Activated naive CD8-positive, alpha-beta T cell treated with anti-CD3 and anti-CD28 coated beads, Interleukin-2, amount 10 ng/mL, durations not matched to agents 7 days and 5 days (primary cell): ENCODE results near the gene UACA. TPM values are rescaled to one million over a fixed set of nuclear protein-coding genes. Genes with fewer than 3 reads are reported as not detected.

Experiments
- ATAC-seq: fragments of 150-1000 bp; cut with Tn5 transposase; one replicate; pipeline ENCODE4 v1.10.0; 2021; ENCODE audit warnings: low read depth, moderate library complexity
- POLR2A ChIA-PET: fragments of 350-600 bp; sonication (Branson Sonifier 250); formaldehyde crosslinking; loops from one replicate; lab custom pipeline; 2021; ENCODE audit warnings: antibody characterized with exemption; lab: Charles Lee
- DNase-seq: peaks from one replicate; pipeline ENCODE4 v3.0.0; 2021
- H3K27ac Mint-ChIP-seq: one replicate; pipeline ENCODE4 v1.8.0; 2022; ENCODE audit warnings: mild to moderate bottlenecking, mixed read lengths
- H3K27me3 Mint-ChIP-seq: one replicate; pipeline ENCODE4 v1.8.0; 2022; ENCODE audit warnings: mild to moderate bottlenecking, moderate library complexity, mixed read lengths
- H3K36me3 Mint-ChIP-seq: one replicate; pipeline ENCODE4 v1.8.0; 2021; ENCODE audit warnings: mild to moderate bottlenecking, mixed read lengths
- H3K4me1 Mint-ChIP-seq: one replicate; pipeline ENCODE4 v1.8.0; 2021; ENCODE audit warnings: mixed read lengths
- H3K4me3 Mint-ChIP-seq: one replicate; pipeline ENCODE4 v1.8.0; 2022; ENCODE audit warnings: mild to moderate bottlenecking, moderate library complexity, mixed read lengths
- H3K9me3 Mint-ChIP-seq: one replicate; pipeline ENCODE4 v1.8.0; 2021; ENCODE audit warnings: mixed read lengths
- total RNA-seq, 2 experiments: library from RNA; stranded (reverse); gene quantifications; one replicate each; pipeline ENCODE4 v1.2.3, GENCODE V29; 2021

The UACA gene
- total RNA-seq, 2 experiments from 2014 or later = 2.8 TPM

- Mint-ChIP-seq H3K4me3 (no peak overlapping the region), H3K4me1 (no peaks in the 10 kb centered on the region), H3K27ac (no peak overlapping the region), H3K27me3 (peaks cover 61% of the 10 kb centered on the region), H3K36me3 (no peaks in the 10 kb centered on the region), H3K9me3 (no peaks in the 10 kb centered on the region)
- ATAC-seq = no peak
- no peak for DNase-seq
- POLR2A ChIA-PET = no interaction called here
Observed at GRCh38 chr15:70703096-70703878, 60.1 kb downstream of the UACA start.

GRCh38 chr15:70702584-70702983 lies 60.8 kb downstream of the UACA start:
- peaks cover 64% of the 10 kb centered on the region for H3K27me3 Mint-ChIP-seq
- no peak overlapping the region for H3K4me3 Mint-ChIP-seq
- H3K9me3 Mint-ChIP-seq = no peaks in the 10 kb centered on the region
- no peaks in the 10 kb centered on the region for H3K4me1 Mint-ChIP-seq
- DNase-seq (no peak), ATAC-seq (no peak)
- no peak overlapping the region for H3K27ac Mint-ChIP-seq
- POLR2A ChIA-PET = no interaction called here
- no peaks in the 10 kb centered on the region for H3K36me3 Mint-ChIP-seq

GRCh38 chr15:70701891-70702568 lies 61.3 kb downstream of the UACA start:
- ATAC-seq (no peak), DNase-seq (no peak)
- Mint-ChIP-seq H3K4me1 (no peaks in the 10 kb centered on the region), H3K36me3 (no peaks in the 10 kb centered on the region), H3K9me3 (no peaks in the 10 kb centered on the region), H3K4me3 (no peak overlapping the region), H3K27me3 (peaks cover 61% of the 10 kb centered on the region), H3K27ac (no peak overlapping the region)
- POLR2A ChIA-PET = no interaction called here

- H3K36me3 Mint-ChIP-seq = no peaks in the 10 kb centered on the region
- ATAC-seq (no peak), DNase-seq (no peak)
- H3K4me3 Mint-ChIP-seq = no peak overlapping the region
- H3K27ac Mint-ChIP-seq = no peak overlapping the region
- POLR2A ChIA-PET = no interaction called here
- H3K9me3 Mint-ChIP-seq = no peaks in the 10 kb centered on the region
- H3K27me3 Mint-ChIP-seq = peaks cover 60% of the 10 kb centered on the region
- H3K4me1 Mint-ChIP-seq = no peaks in the 10 kb centered on the region
Observed at GRCh38 chr15:70701171-70701570, 62.2 kb downstream of the UACA start.

GRCh38 chr15:70699890-70700289 lies 63.5 kb downstream of the UACA start:
- POLR2A ChIA-PET = no interaction called here
- Mint-ChIP-seq H3K4me1 (no peaks in the 10 kb centered on the region), H3K9me3 (no peaks in the 10 kb centered on the region), H3K36me3 (no peaks in the 10 kb centered on the region), H3K27ac (no peak overlapping the region), H3K4me3 (no peak overlapping the region), H3K27me3 (peaks cover 58% of the 10 kb centered on the region)
- DNase-seq = no peak
- no peak for ATAC-seq

- POLR2A ChIA-PET = no interaction called here
- no peak for DNase-seq
Observed at GRCh38 chr15:70698836-70699390, 64.4 kb downstream of the UACA start.

GRCh38 chr15:70698426-70698825 lies 64.9 kb downstream of the UACA start:
- no peak overlapping the region for H3K4me3 Mint-ChIP-seq

More at GRCh38 chr15:70698836-70699390, 64.4 kb downstream of the UACA start:
- Mint-ChIP-seq H3K4me1 (no peaks in the 10 kb centered on the region), H3K27me3 (peaks cover 52% of the 10 kb centered on the region), H3K9me3 (no peaks in the 10 kb centered on the region), H3K27ac (no peak overlapping the region), H3K4me3 (no peak overlapping the region), H3K36me3 (no peaks in the 10 kb centered on the region)
- ATAC-seq = no peak

GRCh38 chr15:70690491-70691276 lies 72.7 kb downstream of the UACA start:
- no peak for ATAC-seq
- no peaks in the 10 kb centered on the region for H3K36me3 Mint-ChIP-seq
- peaks cover 34% of the 10 kb centered on the region for H3K27me3 Mint-ChIP-seq
- POLR2A ChIA-PET = no interaction called here
- DNase-seq = no peak
- no peak overlapping the region for H3K27ac Mint-ChIP-seq
- no peaks in the 10 kb centered on the region for H3K4me1 Mint-ChIP-seq
- no peaks in the 10 kb centered on the region for H3K9me3 Mint-ChIP-seq
- H3K4me3 Mint-ChIP-seq = no peak overlapping the region

More at GRCh38 chr15:70698426-70698825, 64.9 kb downstream of the UACA start:
- DNase-seq = no peak
- Mint-ChIP-seq H3K36me3 (no peaks in the 10 kb centered on the region), H3K27ac (no peak overlapping the region), H3K27me3 (peaks cover 51% of the 10 kb centered on the region), H3K4me1 (no peaks in the 10 kb centered on the region), H3K9me3 (no peaks in the 10 kb centered on the region)
- ATAC-seq = no peak
- POLR2A ChIA-PET = no interaction called here

- no peak for DNase-seq
- Mint-ChIP-seq H3K36me3 (no peaks in the 10 kb centered on the region), H3K4me1 (no peaks in the 10 kb centered on the region), H3K27me3 (peaks cover 34% of the 10 kb centered on the region), H3K9me3 (no peaks in the 10 kb centered on the region), H3K4me3 (no peak overlapping the region), H3K27ac (no peak overlapping the region)
- POLR2A ChIA-PET = no interaction called here
- no peak for ATAC-seq
Observed at GRCh38 chr15:70690021-70690420, 73.3 kb downstream of the UACA start.

- Mint-ChIP-seq H3K36me3 (no peaks in the 10 kb centered on the region), H3K27ac (no peak overlapping the region), H3K9me3 (no peaks in the 10 kb centered on the region), H3K4me1 (no peaks in the 10 kb centered on the region), H3K4me3 (no peak overlapping the region), H3K27me3 (peaks cover 30% of the 10 kb centered on the region)
- no peak for DNase-seq
- ATAC-seq = no peak
- POLR2A ChIA-PET = interaction anchor here (0.9 kb wide), 1 partner anchor 122 kb away, joined by 3 read pairs; no protein-coding TSS in a partner anchor
Observed at GRCh38 chr15:70687482-70687881, 75.9 kb downstream of the UACA start.

GRCh38 chr15:70680817-70681216 lies 82.5 kb downstream of the UACA start:
- H3K4me3 Mint-ChIP-seq = no peak overlapping the region
- no peaks in the 10 kb centered on the region for H3K9me3 Mint-ChIP-seq
- peaks cover 33% of the 10 kb centered on the region for H3K27me3 Mint-ChIP-seq
- no peaks in the 10 kb centered on the region for H3K36me3 Mint-ChIP-seq
- ATAC-seq = no peak
- H3K27ac Mint-ChIP-seq = no peak overlapping the region
- DNase-seq = no peak
- POLR2A ChIA-PET = no interaction called here
- peaks cover 8% of the 10 kb centered on the region for H3K4me1 Mint-ChIP-seq

GRCh38 chr15:70679919-70680231 lies 83.5 kb downstream of the UACA start:
- Mint-ChIP-seq H3K4me3 (no peak overlapping the region), H3K9me3 (no peaks in the 10 kb centered on the region), H3K27me3 (peaks cover 31% of the 10 kb centered on the region), H3K4me1 (peaks cover 8% of the 10 kb centered on the region), H3K36me3 (no peaks in the 10 kb centered on the region), H3K27ac (no peak overlapping the region)
- POLR2A ChIA-PET = no interaction called here
- ATAC-seq = no peak
- DNase-seq = no peak

- H3K27me3 Mint-ChIP-seq = peaks cover 8% of the 10 kb centered on the region
- peak overlapping the region; percentile 65 for H3K4me3 Mint-ChIP-seq
- peak overlapping the region; percentile 78 for H3K27ac Mint-ChIP-seq
- peaks cover 1% of the 10 kb centered on the region for H3K9me3 Mint-ChIP-seq
- no peak for DNase-seq
- peaks cover 2% of the 10 kb centered on the region for H3K36me3 Mint-ChIP-seq
- H3K4me1 Mint-ChIP-seq = peaks cover 22% of the 10 kb centered on the region
- peak; percentile 96 for ATAC-seq
- POLR2A ChIA-PET = interaction anchor here (1.4 kb wide), 1 partner anchor 137 kb away, joined by 3 read pairs; no protein-coding TSS in a partner anchor
Observed at GRCh38 chr15:70672081-70672480, 91.3 kb downstream of the UACA start.
